ENCODE measurements around the gene TNFAIP3.

TNFAIP3 gene

DNA sequence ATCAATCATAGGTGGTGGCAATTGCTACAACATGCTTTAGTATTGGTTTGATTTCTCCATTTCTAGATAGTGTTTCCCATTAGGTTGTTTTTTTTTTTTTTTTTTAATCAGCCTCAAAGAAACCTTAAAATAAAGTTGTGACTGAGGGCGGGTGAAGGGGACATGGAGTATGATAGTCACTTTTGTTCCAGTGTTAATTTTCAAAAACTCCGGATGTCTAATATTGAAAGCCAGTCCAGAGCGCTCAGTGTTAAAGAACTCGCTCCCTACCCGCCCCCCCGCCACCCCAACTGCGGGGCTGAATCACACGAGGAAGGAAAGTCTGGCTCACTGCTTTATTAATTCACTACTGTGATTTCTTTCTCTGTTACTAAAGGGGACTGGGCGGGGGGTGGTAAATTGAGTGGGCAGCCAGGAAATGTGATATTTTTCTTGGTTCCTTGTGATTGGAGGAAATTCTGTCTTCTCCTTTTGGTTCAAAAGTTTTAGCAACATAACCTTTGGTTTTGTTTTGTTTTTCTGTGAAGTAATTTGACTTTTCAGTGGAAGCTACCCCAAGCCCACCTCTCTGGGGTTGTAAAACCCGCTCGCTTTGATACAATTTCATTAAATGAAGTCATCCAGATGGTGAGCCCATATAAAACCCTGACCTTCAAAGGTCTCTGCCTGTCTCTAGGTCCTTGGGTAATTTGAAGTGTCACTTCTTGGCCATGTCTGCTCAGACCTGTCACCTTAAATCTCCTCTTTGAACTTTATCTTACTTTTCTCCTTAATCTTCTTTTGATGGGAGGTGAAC lies 38.0 kb downstream of the TNFAIP3 start:
- Histone ChIP-seq H3K4me1 (ENCODE audit: low read length) (peaks cover 77% of the 10 kb centered on the region), H3K9ac (ENCODE audit: low read length) (peak overlapping the region; percentile 93), H2AFZ (ENCODE audit: low read depth, low read length) (0 out of 2 replicates have a peak overlapping the region, but pooled peaks have one; percentile 23), H3K4me2 (ENCODE audit: low read length) (peak overlapping the region; percentile 90), H3K36me3 (replicated peaks; ENCODE audit: low read depth, low read length) (no peaks in the 10 kb centered on the region), H3K27me3 (ENCODE audit: low read depth, low read length) (no peaks in the 10 kb centered on the region), H3K9me3 (ENCODE audit: insufficient read depth, low read length) (no peaks in the 10 kb centered on the region), H3K79me2 (ENCODE audit: low read length) (no peaks in the 10 kb centered on the region), H4K20me1 (ENCODE audit: insufficient read depth, low read length) (no peaks in the 10 kb centered on the region), H3K4me3 (ENCODE audit: low read length) (peak overlapping the region; percentile 76), H3K27ac (ENCODE audit: low read length) (peak overlapping the region; percentile 99)
- TF ChIP-seq CTCF (IDR thresholded peaks at IDR 0.05; ENCODE audit: low read depth, low read length), result no peak
- TF ChIP-seq EZH2phosphoT487 (IDR thresholded peaks at IDR 0.05; ENCODE audit: low read depth), result no peak

DNA sequence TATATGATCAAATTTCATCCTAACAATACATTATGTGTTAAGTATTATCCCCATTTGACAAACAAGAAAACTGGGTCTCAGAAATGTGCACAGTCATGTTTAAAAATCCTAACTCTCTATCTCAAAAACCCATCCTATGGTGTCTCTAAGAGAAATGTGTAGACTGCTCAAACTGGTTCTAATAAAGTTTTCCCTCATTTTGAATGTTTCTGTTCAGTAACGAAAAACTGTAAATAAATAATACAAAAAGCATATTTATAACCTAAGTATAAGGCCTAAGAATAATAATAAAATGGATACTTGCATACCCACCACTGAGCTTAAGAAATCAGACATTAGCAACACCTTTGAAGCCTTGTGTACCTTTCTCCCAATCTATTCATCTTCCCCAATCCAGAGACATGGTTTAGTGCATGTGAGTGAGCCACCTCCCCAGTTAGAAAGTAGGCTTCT lies 39.0 kb downstream of the TNFAIP3 start:
- H3K36me3 ChIP-seq (replicated peaks; ENCODE audit: low read depth, low read length), result no peaks in the 10 kb centered on the region
- no peak for TF ChIP-seq EZH2phosphoT487 (IDR thresholded peaks at IDR 0.05; ENCODE audit: low read depth)
- no peak for TF ChIP-seq CTCF (IDR thresholded peaks at IDR 0.05; ENCODE audit: low read depth, low read length)
- H3K4me1 ChIP-seq (ENCODE audit: low read length), result peaks cover 84% of the 10 kb centered on the region
- H3K27me3 ChIP-seq (ENCODE audit: low read depth, low read length), result no peaks in the 10 kb centered on the region
- H3K4me2 ChIP-seq (ENCODE audit: low read length), result peak overlapping the region; percentile 90
- H4K20me1 ChIP-seq (ENCODE audit: insufficient read depth, low read length), result no peaks in the 10 kb centered on the region
- H3K9me3 ChIP-seq (ENCODE audit: insufficient read depth, low read length), result no peaks in the 10 kb centered on the region
- H3K27ac ChIP-seq (ENCODE audit: low read length), result peak overlapping the region; percentile 99
- H2AFZ ChIP-seq (ENCODE audit: low read depth, low read length), result 0 out of 2 replicates have a peak overlapping the region, but pooled peaks have one; percentile 11
- peak overlapping the region; percentile 76 for H3K4me3 ChIP-seq (ENCODE audit: low read length)
- H3K9ac ChIP-seq (ENCODE audit: low read length), result peak overlapping the region; percentile 93
- no peaks in the 10 kb centered on the region for H3K79me2 ChIP-seq (ENCODE audit: low read length)

GRCh38 chr6:137907170-137907569 lies 40.1 kb downstream of the TNFAIP3 start:
- Histone ChIP-seq H3K79me2 (ENCODE audit: low read length) (no peaks in the 10 kb centered on the region), H4K20me1 (ENCODE audit: insufficient read depth, low read length) (no peaks in the 10 kb centered on the region), H3K36me3 (replicated peaks; ENCODE audit: low read depth, low read length) (no peaks in the 10 kb centered on the region), H3K4me2 (ENCODE audit: low read length) (peak overlapping the region; percentile 90), H3K9me3 (ENCODE audit: insufficient read depth, low read length) (no peaks in the 10 kb centered on the region), H3K27me3 (ENCODE audit: low read depth, low read length) (no peaks in the 10 kb centered on the region), H3K27ac (ENCODE audit: low read length) (peak overlapping the region; percentile 99), H3K9ac (ENCODE audit: low read length) (peak overlapping the region; percentile 93), H3K4me1 (ENCODE audit: low read length) (peaks cover 92% of the 10 kb centered on the region), H2AFZ (ENCODE audit: low read depth, low read length) (no peak overlapping the region), H3K4me3 (ENCODE audit: low read length) (peak overlapping the region; percentile 15; the same call in 1 of the 2 replicates)
- no peak for TF ChIP-seq EZH2phosphoT487 (IDR thresholded peaks at IDR 0.05; ENCODE audit: low read depth)
- no peak for TF ChIP-seq CTCF (IDR thresholded peaks at IDR 0.05; ENCODE audit: low read depth, low read length)

GRCh38 chr6:137909533-137909932 lies 42.5 kb downstream of the TNFAIP3 start:
- TF ChIP-seq CTCF (IDR thresholded peaks at IDR 0.05; ENCODE audit: low read depth, low read length), result no peak
- Histone ChIP-seq H3K4me1 (ENCODE audit: low read length) (peaks cover 86% of the 10 kb centered on the region), H4K20me1 (ENCODE audit: insufficient read depth, low read length) (no peaks in the 10 kb centered on the region), H3K27me3 (ENCODE audit: low read depth, low read length) (no peaks in the 10 kb centered on the region), H3K27ac (ENCODE audit: low read length) (peak overlapping the region; percentile 92), H2AFZ (ENCODE audit: low read depth, low read length) (no peak overlapping the region), H3K4me3 (ENCODE audit: low read length) (peak overlapping the region; percentile 57), H3K36me3 (replicated peaks; ENCODE audit: low read depth, low read length) (peaks cover 3% of the 10 kb centered on the region), H3K79me2 (ENCODE audit: low read length) (no peaks in the 10 kb centered on the region), H3K4me2 (ENCODE audit: low read length) (peak overlapping the region; percentile 72), H3K9me3 (ENCODE audit: insufficient read depth, low read length) (peaks cover 6% of the 10 kb centered on the region; the same call in 1 of the 2 replicates), H3K9ac (ENCODE audit: low read length) (peak overlapping the region; percentile 66)
